EH (cell line): Measurements from ENCODE around the gene UVSSA.

Experiments
- DNase-seq: peaks from one replicate; pipeline ENCODE4 v3.0.0-alpha.2; 2015; ENCODE audit warnings: low read depth

The UVSSA gene, protein sequence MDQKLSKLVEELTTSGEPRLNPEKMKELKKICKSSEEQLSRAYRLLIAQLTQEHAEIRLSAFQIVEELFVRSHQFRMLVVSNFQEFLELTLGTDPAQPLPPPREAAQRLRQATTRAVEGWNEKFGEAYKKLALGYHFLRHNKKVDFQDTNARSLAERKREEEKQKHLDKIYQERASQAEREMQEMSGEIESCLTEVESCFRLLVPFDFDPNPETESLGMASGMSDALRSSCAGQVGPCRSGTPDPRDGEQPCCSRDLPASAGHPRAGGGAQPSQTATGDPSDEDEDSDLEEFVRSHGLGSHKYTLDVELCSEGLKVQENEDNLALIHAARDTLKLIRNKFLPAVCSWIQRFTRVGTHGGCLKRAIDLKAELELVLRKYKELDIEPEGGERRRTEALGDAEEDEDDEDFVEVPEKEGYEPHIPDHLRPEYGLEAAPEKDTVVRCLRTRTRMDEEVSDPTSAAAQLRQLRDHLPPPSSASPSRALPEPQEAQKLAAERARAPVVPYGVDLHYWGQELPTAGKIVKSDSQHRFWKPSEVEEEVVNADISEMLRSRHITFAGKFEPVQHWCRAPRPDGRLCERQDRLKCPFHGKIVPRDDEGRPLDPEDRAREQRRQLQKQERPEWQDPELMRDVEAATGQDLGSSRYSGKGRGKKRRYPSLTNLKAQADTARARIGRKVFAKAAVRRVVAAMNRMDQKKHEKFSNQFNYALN

DNA sequence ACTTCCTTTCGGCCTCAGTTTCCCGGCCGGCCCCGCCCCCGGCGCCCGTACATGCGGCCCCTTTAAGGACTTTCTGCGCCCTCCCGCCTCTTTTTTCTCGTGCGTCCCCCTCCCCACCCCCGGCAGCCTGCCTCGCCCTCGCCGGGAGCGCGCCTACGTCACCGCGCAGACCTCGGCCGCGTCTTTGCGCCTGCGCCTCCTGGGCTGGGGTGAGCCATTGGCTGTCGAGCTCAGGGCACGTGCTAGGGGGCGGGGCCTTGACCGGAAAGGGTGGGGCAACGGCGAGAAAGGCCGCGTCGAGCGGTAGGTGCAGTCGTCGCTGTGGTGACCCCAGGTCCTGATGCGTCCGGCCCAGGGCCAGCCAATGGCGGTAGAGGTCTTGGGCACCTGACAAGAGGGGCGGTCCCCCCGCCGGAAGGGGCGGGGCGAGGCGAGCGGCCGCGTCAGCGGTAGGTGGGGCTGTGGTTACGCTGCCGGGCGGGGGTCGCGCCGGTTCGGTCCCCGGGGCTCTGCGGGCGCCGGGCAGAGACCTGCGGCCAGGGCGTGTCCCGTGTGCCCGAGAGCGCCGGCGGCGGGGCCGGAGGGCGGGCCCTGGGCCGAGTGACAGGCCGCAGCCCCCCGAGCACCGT, at the start of gene UVSSA:
Gene UVSSA, plus strand, starts transcription at position 428 of the 629 bp plus-strand sequence. CDS start 884 bp downstream, outside the sequence.
- DNase-seq: peak; percentile 100

DNA sequence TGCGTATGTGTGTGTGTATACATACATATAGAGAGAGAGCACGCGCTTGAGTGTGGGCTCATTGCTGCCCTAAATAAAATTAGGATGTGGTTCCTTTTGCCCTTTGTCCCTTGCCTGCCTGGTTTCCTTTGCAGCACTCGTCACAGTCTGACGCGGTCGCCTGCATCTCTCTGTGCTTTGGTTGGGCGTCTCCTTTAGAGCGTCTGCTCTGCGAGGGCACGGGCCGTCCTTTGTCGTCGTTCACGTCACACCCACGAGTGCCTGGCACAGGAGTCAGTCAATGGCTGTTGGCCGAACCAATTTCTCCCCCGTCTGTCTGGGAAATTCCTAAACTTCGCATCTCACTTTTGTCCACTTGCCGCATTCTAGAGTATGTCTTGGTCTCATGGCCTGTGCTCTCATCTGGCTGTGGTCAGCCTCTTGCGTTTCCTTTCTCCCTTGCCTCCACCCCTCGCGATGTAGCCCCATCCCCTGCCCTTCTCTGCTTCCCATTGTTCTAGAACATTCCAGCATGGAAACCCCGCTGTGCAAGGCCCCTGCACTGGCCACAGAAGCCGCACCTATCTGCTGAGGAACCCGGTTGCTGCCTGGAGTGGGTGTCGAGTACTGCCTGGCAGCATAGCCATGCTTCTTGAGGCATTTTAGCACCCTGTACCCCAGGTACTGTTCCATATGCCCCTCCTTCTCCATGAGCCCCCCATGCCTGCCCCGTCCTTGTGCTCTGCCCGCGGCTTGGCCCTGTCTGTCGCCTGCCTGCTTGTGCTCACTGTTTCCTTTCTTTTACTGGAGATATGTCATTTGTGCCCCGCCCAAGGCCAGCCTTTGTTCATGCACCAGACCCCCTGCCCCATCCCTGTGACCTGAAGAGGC, 49.3 kb upstream of the UVSSA start:
- no peak for DNase-seq

DNA sequence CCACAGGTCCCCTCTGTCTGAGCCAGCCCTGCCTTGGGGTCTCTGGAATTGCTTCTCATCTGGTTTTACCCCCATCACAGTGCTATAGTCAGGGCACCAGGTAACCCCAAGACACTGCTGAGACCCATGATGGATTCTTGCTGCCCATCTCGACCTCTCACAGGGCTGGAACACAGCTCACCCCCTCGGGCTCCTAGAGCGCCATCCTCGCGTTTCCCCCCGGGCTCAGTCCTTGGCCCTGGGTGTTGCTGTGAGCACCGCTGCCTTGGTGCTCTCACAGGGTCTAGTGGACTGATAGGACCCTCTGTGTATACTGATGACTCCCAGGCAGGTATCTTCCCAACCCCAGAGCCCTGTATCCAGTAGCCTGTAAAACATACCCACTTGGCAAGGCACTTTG, 48.5 kb upstream of the UVSSA start:
- DNase-seq: no peak

DNA sequence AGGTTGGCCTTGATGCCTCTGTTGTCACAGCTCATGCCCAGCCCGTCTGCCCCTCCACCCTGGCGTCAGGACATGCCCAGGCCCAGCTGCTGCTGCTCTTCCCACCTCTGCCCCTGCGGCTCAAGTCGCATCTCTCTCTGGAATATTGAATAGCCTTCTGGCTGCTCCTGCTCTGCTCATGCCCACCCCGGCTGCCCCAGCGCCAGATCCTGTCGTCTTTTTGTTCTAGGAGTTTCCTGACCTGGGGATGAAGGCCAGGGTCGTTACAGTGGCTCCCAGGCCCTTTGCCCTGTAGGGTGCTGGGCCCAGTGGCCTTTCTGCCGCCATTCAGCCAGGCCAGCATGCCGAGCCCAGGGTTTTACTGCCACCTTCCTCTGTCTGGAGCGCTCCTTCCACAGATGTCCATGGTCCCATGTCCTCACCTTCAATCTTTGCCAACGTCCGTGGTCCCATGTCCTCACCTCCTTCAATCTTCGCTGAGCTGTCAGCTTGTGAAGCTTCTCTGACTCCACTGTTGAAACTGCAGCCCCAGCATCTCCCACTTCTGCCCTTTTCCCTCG, 47.6 kb upstream of the UVSSA start:
- DNase-seq: no peak

DNA sequence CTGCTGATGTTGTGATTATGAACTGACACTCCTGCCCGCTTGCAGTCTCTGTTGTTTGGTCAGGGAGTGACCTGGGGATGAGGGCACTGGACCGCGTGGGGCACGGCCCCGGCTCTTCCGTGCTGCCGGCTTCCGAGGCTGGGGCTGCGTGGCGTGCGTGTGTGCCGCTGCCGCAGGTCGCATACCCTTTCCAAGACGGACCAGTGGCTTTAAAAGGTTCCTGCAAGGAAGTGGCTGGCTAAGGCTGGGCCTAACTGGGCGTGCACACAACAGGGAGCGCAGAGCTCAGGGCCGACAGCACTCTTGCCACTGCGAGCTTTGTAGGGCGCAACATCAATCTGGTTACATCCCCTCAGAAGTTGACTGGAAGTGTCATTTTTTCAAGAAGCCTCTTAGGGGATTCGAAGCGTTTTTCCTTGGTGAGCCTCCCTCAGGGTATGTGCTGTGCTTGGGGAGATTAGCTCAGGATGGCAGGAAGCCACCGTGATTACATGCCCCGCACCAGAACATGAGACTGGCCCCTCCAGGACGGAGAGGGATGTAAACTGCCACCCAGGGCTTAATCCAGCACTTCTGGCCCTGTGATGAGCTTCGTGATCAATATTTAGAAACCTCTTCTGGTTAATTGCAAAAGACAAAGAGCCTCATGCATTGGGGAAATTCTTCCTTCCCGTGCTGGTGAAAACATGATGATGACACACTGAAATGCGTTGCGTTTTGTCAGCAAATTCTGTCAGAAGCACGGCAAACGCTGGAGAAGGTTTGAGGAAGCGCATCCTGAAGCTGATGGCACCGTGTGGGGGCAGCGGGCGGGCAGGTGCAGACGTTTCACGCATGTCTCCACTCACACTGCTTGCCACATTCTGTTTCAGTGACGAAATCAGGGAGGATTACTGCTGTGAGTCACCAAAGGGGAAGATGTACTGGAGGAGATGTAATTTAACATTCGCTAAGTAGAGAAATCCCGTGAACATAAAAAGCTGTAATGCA, 46.2 kb upstream of the UVSSA start:
- DNase-seq: peak; percentile 30

DNA sequence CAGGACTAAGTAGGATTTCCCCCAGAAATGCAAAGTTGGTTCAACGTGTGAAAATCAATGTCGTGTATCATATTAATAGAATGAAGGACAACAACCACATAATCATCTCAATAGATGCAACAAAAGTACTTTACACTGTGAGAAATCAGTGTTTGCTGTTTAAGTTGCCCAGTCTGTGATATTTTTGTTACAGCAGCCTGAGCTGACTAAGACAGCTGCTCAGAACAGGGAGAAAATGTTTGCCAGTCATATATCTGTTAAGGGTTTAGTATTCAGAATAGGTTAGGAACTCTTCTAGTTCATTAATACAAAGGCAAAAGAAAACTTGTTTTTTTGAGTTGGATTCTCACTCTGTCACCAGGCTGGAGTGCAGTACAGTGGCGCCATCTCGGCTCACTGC, 44.8 kb upstream of the UVSSA start:
- DNase-seq: no peak

DNA sequence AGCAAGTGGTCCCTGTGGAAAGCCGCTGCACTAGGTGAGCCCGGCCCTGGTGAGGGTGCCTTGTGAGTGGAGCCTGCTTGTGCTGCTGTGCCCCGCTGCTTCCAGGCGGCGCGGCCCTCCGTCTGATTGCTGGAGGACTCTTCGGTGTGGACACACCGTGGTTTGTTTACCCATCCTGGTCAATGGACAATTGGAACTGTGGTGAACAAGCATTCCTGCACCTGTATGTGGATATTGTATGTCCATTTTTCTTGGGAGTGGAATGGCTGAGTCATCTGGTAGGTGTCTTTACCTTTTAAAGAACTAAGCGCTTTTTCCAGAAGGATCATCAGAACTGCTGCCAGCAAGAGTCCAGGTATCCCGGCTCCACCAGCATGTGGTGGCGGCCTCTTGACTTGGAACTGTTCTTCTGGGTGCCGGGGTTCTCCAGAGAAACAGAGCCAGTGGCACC, 41.7 kb upstream of the UVSSA start:
- no peak for DNase-seq

DNA sequence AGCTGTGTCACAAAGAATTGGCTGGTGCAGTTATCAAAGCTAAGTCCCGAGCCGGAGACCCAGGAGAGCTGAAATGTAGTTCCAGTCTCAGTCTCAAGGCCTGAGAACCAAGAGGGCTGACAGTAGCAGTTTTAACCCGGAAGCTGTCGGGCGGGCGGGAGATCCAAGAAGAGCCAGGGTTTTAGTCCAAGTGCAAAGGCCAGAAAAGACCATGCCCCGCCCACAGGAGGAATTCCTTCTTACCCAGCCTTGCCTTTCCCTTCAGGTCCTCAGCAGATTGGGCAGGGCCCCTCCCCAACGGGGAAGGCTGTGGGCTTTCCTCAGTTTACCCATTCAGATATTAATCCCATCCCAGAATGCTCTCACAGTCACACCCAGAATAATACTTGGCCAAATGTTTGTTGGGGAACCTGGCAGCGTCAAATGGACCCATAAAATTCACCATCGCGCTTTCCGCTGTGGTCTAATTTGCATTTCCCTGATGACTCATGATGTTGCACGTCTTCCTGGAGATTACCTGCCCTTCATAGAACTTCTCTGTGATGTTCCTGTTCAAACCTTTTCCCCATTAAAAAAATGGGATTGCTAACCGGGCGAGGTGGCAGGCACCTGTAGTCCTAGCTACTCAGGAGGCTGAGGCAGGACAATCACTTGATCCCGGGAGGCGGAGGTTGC, 41.1 kb upstream of the UVSSA start:
- DNase-seq: no peak

DNA sequence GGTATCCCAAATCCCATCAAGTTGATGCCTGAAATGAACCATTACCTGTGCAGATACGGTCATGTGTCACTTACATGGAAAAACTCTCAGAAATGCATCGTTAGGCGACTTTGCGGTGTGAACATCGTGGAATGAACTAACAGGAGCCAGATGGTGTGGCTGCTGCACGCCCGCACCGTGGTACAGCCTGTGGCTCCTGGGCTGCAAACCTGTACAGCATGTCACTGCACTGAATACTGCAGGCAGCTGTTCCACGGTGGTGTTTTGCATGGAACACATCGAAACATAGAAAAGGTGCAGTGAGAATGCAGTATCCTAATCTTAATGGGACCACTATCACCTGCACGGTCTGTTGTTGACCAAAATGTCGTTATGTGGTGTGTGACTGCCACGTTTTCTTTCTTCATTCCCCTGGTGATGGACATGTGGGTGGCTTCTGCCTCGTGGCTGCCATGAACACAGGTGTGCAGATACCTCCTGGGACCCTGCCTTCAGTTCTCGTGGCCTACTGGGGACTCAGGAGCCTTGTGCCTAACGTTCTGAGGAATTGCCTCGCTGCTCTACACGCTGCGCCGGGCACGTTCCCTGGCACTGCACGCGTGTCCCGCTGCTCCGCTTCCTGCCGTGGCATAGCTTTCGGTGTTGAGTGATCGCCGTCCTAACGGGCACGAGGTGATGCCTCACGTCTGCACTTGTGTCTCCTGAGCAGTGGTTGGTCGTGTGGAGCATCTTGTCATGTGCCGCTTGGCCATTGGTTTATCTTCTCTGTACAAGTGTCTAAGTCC, 38.9 kb upstream of the UVSSA start:
- DNase-seq: no peak

DNA sequence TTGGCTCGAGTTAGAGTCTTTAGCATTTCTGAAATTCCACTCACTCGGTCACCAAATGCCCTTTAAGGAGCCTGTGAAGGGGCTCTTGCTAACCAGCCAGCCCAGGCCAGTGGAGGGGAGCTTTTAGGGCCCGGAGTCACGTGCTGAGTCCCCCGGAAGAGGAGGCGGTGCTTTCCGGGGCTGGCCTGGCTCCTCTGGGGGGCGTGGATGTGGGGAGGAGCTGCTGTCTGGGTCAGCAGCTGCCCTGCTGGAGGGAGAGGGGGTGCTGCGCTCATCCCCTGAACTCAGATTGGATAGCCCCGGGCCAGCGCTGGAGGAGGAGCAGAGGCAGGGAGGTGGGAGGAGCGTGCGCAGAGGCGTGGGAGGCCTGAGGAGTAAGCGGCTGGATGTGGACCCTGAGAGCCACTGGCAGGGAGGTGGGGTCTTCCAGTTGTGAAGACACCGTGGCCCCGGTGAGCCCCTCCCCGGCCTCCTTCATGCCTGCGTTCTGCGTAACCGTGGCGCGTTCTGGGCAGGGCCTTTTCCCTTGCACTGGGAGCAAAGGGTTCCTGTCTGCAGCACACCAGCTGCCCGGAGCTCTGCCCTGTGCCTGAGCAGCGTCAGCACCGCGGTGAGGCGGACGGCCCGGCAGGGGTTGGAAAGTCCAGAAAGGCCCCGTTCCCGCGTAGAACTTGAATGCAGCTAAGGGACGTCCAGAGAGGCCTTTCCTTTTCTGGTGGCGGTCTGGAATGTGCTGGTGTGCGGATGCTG, 37.6 kb upstream of the UVSSA start:
- DNase-seq: peak; percentile 97

DNA sequence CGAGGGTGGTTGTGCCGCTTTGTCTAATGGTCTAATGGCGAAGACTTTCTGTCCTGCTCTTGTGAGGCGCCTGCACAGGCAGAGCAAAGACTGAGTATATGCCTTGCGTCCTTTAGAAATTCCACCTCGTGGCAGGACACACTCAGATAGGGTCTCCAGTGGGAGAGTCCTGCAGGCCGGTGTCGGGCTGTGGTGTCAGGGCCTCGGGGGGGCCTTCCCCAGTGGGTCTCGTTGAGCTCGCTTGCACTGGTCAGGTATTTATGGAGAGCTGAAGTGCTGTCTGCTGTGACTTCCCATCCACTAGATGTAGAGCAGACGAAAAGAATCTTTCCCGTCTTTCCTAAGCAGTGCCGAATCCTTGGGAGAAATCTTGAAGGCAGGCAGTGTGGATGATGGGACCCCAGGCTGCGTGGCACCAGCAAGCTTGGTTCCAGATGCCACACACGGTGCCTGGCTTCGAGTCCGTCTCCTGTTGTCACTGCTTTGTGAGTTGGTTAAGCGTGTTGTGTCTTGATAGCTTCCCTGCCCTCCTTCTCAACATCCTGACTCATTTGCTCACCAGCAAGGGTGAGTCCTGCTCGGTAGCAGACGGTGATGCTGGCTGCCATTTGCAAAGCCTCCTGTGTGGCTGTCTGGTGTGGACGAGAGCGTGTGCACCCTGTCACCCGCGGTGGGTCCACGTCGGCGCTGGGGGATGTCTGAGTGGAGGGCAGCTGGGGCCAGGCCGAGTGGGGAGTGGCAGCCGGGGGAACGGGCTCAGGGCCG, 36.8 kb upstream of the UVSSA start:
- DNase-seq: peak; percentile 15

DNA sequence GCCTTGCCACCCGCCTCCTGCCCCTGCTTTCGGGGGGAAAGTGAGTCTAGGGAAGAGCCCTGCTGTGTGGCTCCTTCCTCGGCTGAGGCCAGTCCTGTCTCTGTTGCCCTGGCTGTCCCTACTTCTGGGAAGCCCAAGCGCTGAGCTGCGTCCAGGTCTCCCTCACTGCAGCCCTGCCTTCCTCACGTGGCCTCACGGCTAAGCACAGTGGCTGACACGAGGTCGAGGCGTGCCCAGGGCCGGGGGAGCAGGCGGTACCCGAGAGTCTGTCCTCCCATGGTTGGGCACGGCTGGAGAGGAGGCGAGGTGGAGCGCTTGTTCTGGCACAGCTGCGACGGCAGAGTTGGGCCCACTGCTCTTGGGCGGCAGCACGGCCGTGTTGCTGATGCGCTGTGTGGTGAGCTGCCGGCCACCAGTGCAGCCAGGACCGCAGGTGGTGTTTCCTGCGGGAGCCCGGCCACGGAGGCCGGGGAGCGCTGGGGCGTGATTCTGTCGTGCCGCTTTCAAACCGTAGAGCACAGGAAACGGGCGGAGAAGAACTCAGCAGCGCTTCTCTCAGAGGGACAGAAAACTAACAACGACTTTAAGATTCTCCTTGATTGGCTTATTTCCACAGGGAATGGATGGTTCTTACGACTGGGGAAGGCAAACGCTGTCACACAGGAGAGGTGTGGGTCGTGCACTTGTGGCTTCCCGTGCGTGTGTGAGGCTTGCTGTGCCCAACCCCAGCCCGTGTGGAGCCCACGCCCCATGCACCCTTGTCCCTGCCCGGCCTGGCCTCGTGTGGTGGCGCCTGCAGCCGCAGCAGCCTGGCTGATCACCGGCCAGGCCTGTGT, 36.0 kb upstream of the UVSSA start:
- DNase-seq: no peak

DNA sequence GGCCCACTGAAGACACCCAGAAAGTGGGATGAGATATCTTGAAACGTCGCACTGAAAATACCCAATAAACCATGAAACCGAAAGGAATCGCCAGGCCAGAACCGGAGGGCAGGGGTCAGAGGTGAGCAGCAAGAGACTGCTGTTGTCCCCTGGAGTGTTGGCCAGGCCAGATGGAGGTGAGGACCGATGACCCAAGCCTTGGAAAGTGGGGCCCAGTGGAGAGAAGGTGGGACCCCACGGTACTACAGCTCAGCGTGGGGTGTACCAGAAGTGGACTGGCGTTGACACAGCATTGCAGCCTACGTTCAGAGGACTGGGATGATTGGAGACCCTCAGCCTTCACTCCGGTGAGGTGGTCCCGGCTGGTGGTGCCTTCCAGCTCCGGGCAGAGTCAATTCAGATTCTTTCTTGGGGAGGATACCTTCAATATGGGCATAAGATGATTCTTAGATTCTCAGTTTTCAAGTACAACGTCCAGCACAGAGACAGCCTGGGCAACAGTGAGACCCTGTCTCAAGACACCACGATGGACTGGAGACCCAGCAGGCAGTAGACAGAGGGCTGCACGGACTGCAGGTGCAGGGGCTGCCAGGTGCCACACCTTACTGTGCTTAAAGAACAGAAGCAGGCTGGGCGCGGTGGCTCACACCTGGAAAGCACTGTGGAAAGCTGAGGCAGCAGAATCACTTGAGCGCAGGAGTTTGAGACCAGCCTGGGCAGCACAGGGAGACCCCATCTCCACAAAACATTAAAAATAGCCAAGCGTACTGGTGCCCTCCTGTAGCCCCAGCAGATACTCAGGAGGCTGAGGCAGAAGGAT, 34.0 kb upstream of the UVSSA start:
- no peak for DNase-seq

DNA sequence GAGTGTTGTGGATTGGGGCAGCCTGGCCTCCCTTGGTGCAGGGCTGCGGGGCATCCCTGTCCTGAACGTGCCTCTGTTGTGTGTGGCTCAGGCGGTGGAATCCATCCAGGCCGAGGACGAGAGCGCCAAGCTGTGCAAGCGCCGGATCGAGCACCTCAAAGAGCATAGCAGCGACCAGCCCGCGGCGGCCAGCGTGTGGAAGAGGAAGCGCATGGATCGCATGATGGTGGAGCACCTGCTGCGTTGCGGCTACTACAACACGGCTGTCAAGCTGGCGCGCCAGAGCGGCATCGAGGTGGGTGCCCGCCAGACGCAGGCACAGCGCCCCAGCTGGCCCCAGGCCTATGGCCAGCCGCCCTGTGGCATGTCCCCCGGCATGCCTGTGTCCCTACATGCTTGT, 31.7 kb upstream of the UVSSA start:
- DNase-seq: no peak

DNA sequence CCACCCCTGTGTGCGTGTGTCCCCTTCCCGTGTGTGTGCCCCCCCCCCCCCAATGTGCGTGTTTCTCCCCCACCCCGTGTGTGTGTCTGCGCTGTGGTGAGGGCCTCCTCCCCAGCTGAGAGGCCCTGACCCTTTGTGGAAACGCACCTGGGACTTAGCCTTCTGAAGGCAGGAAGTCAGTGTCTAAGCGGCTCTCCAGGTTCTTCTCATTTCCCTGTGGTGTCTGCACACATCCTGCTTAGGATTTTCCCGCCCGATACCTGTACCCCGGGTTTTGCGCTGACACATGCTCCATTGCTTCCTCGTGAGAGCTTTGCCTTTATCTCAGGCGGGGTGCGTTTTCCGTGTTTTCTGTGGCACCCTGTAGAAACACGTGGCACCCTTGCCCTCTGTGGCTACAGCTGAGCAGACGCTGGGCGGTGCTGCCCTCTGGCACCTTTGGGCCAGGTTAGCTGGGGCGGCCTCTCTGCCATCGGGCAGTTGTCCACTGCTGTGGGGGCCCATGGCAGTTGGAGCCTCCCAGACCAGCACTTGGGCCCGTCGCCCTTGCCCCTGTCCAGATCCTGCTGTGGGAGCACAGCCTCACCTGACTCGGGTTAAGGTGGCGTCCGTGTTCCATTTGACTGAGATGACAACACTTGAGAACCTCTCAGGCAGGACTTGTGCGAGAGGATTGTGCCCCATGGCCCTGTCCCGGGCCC, 31.0 kb upstream of the UVSSA start:
- DNase-seq: no peak
